Endothelial cell of umbilical vein (primary cell): ENCODE measurements around the gene C19orf25. TPM values are rescaled to one million over a fixed set of nuclear protein-coding genes. Genes with fewer than 3 reads are reported as not detected.

ENCODE experiments used
- BruUV-seq: library from RNA; stranded (reverse); fragments of 400-500 nt; replicated peaks from 2 replicates; lab custom pipeline; 2021; lab: Mats Ljungman, UMichigan
- CTCF ChIA-PET: fragments of 300-600, 350-600 bp; sonication (Branson Sonifier 250); formaldehyde crosslinking; loops from one replicate; lab custom pipeline; 2021; ENCODE audit warnings: antibody characterized with exemption, inconsistent platforms; lab: Charles Lee
- POLR2A ChIA-PET: fragments of 300-600, 350-600 bp; sonication (Branson Sonifier 250); formaldehyde crosslinking; loops from one replicate; lab custom pipeline; 2021; ENCODE audit warnings: antibody characterized with exemption, inconsistent platforms; lab: Charles Lee
- DNase-seq: peaks from one replicate; pipeline ENCODE4 v3.0.0-alpha.2; 2011; ENCODE audit warnings: low read depth, low spot score
- FAIRE-seq: peaks from 2 replicates; lab custom pipeline; 2011; peaks lifted over from hg19 to GRCh38; lab: Jason Lieb, UNC
- H2AFZ ChIP-seq: 2 replicates; pipeline ENCODE4 v1.6.0; 2012; ENCODE audit warnings: low read depth, low read length, control low read depth, inconsistent platforms
- H3K27ac ChIP-seq: 2 replicates; pipeline ENCODE4 v1.5.1; 2011; ENCODE audit warnings: low read depth, mild to moderate bottlenecking, control low read depth, low read length, moderate library complexity; ENCODE audit not compliant: insufficient read depth
- H3K27me3 ChIP-seq, 2 experiments: 2 replicates each; pipeline versions ENCODE4 v1.6.0 to v1.6.1; 2011; ENCODE audit warnings: low read length in 2 of 2, mixed read lengths in 1 of 2; ENCODE audit not compliant: control insufficient read depth in 2 of 2, insufficient read depth in 2 of 2
- H3K36me3 ChIP-seq, 2 experiments: 2 replicates in 1 of 2; 3 replicates in 1 of 2; pipeline ENCODE4 v1.5.1; 2011; ENCODE audit warnings: low read length in 2 of 2, mild to moderate bottlenecking in 1 of 2, moderate library complexity in 1 of 2; ENCODE audit not compliant: control insufficient read depth in 2 of 2, insufficient read depth in 2 of 2; ENCODE audit errors: extremely low read depth in 1 of 2
- H3K4me1 ChIP-seq: 3 replicates; pipeline ENCODE4 v1.5.1; 2011; ENCODE audit warnings: mild to moderate bottlenecking, low read length; ENCODE audit not compliant: control insufficient read depth, insufficient read depth; ENCODE audit errors: extremely low read depth
- H3K4me2 ChIP-seq: 2 replicates; pipeline ENCODE4 v1.6.1; 2011; ENCODE audit warnings: low read length, control low read depth, mixed read lengths; ENCODE audit not compliant: insufficient read depth
- H3K4me3 ChIP-seq, 3 experiments: fragments of 200-600 bp in 1 of 3; sonication (generic), shearing (Covaris generic) in 1 of 3; replicated peaks in 1 of 3; 2 replicates each; pipeline ENCODE4 v1.5.1; 2011 to 2016; ENCODE audit warnings: control low read depth in 3 of 3, low read length in 3 of 3, mild to moderate bottlenecking in 2 of 3, inconsistent platforms in 1 of 3, low read depth in 1 of 3, moderate library complexity in 1 of 3; ENCODE audit not compliant: insufficient read depth in 1 of 3
- H3K79me2 ChIP-seq: 2 replicates; pipeline ENCODE4 v1.6.0; 2012; ENCODE audit warnings: low read length, inconsistent platforms; ENCODE audit not compliant: control insufficient read depth, insufficient read depth
- H3K9ac ChIP-seq: replicated peaks from 2 replicates; pipeline ENCODE3; 2011; ENCODE audit warnings: low read length, control low read depth; ENCODE audit not compliant: insufficient read depth; ENCODE audit errors: extremely low read depth
- H3K9me1 ChIP-seq: replicated peaks from 3 replicates; pipeline ENCODE4 v1.6.0; 2011; ENCODE audit warnings: mild to moderate bottlenecking, low read length; ENCODE audit not compliant: control insufficient read depth, insufficient read depth; ENCODE audit errors: extremely low read depth
- H3K9me3 ChIP-seq: replicated peaks from 2 replicates; pipeline ENCODE4 v1.5.1; 2012; ENCODE audit warnings: low read length, inconsistent platforms; ENCODE audit not compliant: control insufficient read depth, insufficient read depth
- H4K20me1 ChIP-seq: replicated peaks from 2 replicates; pipeline ENCODE3; 2011; ENCODE audit warnings: mild to moderate bottlenecking, low read length; ENCODE audit not compliant: control insufficient read depth, insufficient read depth; ENCODE audit errors: extremely low read depth
- CTCF ChIP-seq, 2 donors: IDR thresholded peaks; 1 replicate in 1 of 2; 2 replicates in 1 of 2; pipeline ENCODE4 v1.5.1; 2011; ENCODE audit warnings: low read length in 2 of 2, mild to moderate bottlenecking in 2 of 2, moderate library complexity in 2 of 2, control low read depth in 1 of 2, inconsistent platforms in 1 of 2, low read depth in 1 of 2; ENCODE audit not compliant: insufficient read depth in 1 of 2; ENCODE audit errors: extremely low read depth in 1 of 2
- EZH2 ChIP-seq: IDR thresholded peaks from 2 replicates; pipeline ENCODE4 v1.6.1; 2012; ENCODE audit warnings: borderline replicate concordance, low read depth, mild to moderate bottlenecking, moderate library complexity, low read length, inconsistent platforms; ENCODE audit not compliant: severe bottlenecking
- FOS ChIP-seq: IDR thresholded peaks from 2 replicates; pipeline ENCODE4 v1.6.1; 2011; ENCODE audit warnings: mild to moderate bottlenecking, low read length, moderate library complexity, borderline replicate concordance; ENCODE audit not compliant: insufficient read depth
- GATA2 ChIP-seq: IDR thresholded peaks from 2 replicates; pipeline ENCODE4 v1.7.0; 2011; ENCODE audit warnings: low read depth, mild to moderate bottlenecking, moderate library complexity, mixed read lengths, low read length; ENCODE audit not compliant: insufficient read length, insufficient read depth
- JUN ChIP-seq: IDR thresholded peaks from 2 replicates; pipeline ENCODE4 v1.6.1; 2011; ENCODE audit warnings: borderline replicate concordance, low read depth; ENCODE audit not compliant: insufficient read length, insufficient read depth
- MYC ChIP-seq: IDR thresholded peaks from one replicate; pipeline ENCODE4 v1.6.1; 2011; ENCODE audit warnings: mild to moderate bottlenecking, low read depth, low read length
- POLR2A ChIP-seq: IDR thresholded peaks from 2 replicates; pipeline ENCODE4 v1.6.1; 2012; ENCODE audit warnings: low read depth, mild to moderate bottlenecking, control low read depth, low read length
- POLR2AphosphoS5 ChIP-seq: IDR thresholded peaks from 2 replicates; pipeline ENCODE4 v1.6.1; 2012; ENCODE audit warnings: low read depth, mild to moderate bottlenecking, control low read depth, low read length, moderate library complexity; ENCODE audit not compliant: insufficient read depth
- dilution Hi-C: fragments of 300-500 bp; cut with MboI; formaldehyde crosslinking; loops from one replicate; pipeline ENCODE4 v1.15.0; 2019; ENCODE audit warnings: low sequenced_read_pairs; ENCODE audit not compliant: extremely low pct_ligation_motif_present
- intact Hi-C: fragments of 100-400 bp; cut with micrococcal nuclease; formaldehyde crosslinking; loops from one replicate; pipeline ENCODE4 v1.10.0; 2022
- polyA plus RNA-seq, 4 experiments: library from polyadenylated mRNA; depleted of rRNA in 3 of 4; stranded (reverse) in 3 of 4; unstranded in 1 of 4; fragments of >200 nt; gene quantifications; 2 replicates each; pipeline versions ENCODE4 v1.2.1 to v1.2.3, GENCODE V29; 2011 to 2012; ENCODE audit warnings: missing spikeins in 1 of 4
- total RNA-seq: library from RNA; stranded (reverse); gene quantifications from 2 replicates; pipeline ENCODE4 v1.2.3, GENCODE V29; 2021
- TF ChIP-seq, protein P1 (sequence below): IDR thresholded peaks from 2 replicates; pipeline ENCODE4 v1.6.1; 2011; ENCODE audit not compliant: insufficient read depth, insufficient read length

The C19orf25 gene
- total and polyA plus RNA-seq, 2 donors (not counting 3 experiments of a cell fraction or from before 2014, with no cell fraction given), result 28.0 to 34.6 TPM

GRCh38 chr19:1437609-1438008 is 41.4 kb downstream of the C19orf25 start:
- peaks cover 7 to 42% of the 10 kb centered on the region in 2 experiments for H3K36me3 ChIP-seq
- no peak overlapping the region for H3K27ac ChIP-seq
- H3K79me2 ChIP-seq, result peaks cover 34% of the 10 kb centered on the region
- intact Hi-C loops, result loop anchor here (1.0 to 2.0 kb wide), 3 partner anchors 23 to 158 kb away; partner anchors contain the start of gene DAZAP1
- H3K4me3 ChIP-seq, result no peak overlapping the region
- H2AFZ ChIP-seq, result no peak overlapping the region
- no peak for FAIRE-seq
- no peaks in the 10 kb centered on the region for H4K20me1 ChIP-seq
- H3K4me1 ChIP-seq, result peaks cover 6% of the 10 kb centered on the region
- ChIA-PET CTCF (interaction anchor here (0.6 to 1.6 kb wide), 4 partner anchors 23 to 417 kb away, joined by 3 to 7 read pairs (median 3); no protein-coding TSS in a partner anchor), POLR2A (no interaction called here)
- no peaks in the 10 kb centered on the region for H3K27me3 ChIP-seq
- no peak overlapping the region for H3K4me2 ChIP-seq
- dilution Hi-C loops, result no loop called here
- H3K9me3 ChIP-seq, result no peaks in the 10 kb centered on the region
- no peak overlapping the region for H3K9ac ChIP-seq
- no peak for DNase-seq
- no peaks in the 10 kb centered on the region for H3K9me1 ChIP-seq
- TF ChIP-seq GATA2 (no peak), CTCF (IDR thresholded peaks at IDR 0.05; ENCODE audit: extremely low read depth in 1 of 2, insufficient read depth in 1 of 2, low read depth in 1 of 2, low read length in 2 of 2) (no peak), FOS (no peak), MYC (no peak), EZH2 (no peak), POLR2A (no peak), POLR2AphosphoS5 (no peak), JUN (no peak)
- TF ChIP-seq, protein P1, sequence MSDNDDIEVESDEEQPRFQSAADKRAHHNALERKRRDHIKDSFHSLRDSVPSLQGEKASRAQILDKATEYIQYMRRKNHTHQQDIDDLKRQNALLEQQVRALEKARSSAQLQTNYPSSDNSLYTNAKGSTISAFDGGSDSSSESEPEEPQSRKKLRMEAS, result no peak
- no TSS peak for BruUV-seq
